Raji (cell line): ENCODE data around the gene PCGF1.

Source experiments
- POLR2A ChIP-seq: IDR thresholded peaks from 2 replicates; pipeline ENCODE4 v1.6.1; 2011; ENCODE audit warnings: low read depth, low read length, control low read depth; ENCODE audit not compliant: insufficient read depth

The PCGF1 gene

DNA sequence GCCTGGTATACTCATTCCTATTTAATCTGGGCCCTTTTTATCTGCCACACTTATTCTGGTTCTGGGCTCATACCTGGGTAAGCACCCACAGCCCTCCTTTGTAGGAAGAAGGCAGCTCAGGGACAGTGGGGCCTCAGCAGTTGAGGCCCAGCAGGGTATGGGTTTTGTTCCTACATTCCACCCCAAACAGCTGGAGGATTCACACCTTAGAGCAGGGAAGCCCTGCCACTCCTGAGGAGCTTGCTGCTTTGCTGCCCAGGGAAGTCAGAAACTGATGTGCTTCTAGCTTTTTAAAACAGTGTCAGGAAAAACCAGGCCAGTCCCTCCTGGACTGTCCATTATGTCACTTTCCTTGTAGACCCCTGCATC, 6.9 kb downstream of the PCGF1 start:
- no peak for TF ChIP-seq POLR2A

DNA sequence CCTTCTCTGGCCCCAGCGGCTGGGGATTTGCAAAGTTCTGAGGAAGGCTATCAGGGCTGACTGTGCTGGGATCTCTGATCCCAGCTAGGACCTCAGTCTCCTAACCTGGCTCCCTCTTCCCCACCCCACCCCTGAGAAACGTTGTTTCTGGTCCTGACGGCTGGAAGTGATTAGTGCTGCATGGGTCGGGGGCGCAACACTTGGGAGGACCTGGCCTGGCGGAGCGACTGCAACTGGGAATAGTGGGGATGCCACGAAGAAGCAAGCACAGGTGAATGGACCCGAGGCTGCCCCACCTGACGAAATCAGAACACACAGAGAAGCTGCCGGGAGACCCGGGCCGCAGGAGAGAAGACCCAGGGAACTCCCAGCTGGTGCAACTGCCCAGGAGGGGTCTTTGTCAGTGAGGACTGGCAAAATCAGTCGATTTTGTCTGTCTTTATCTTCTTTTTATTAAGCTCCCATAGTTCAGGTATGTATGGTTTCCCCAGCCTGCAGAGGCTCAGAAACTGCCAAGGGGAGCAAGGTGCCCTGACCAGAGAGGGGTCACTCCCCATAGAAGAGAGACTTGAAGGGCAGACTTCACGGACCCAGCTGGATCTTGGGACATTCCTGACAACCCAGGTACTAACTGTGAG, 7.4 kb downstream of the PCGF1 start:
- no peak for TF ChIP-seq POLR2A

DNA sequence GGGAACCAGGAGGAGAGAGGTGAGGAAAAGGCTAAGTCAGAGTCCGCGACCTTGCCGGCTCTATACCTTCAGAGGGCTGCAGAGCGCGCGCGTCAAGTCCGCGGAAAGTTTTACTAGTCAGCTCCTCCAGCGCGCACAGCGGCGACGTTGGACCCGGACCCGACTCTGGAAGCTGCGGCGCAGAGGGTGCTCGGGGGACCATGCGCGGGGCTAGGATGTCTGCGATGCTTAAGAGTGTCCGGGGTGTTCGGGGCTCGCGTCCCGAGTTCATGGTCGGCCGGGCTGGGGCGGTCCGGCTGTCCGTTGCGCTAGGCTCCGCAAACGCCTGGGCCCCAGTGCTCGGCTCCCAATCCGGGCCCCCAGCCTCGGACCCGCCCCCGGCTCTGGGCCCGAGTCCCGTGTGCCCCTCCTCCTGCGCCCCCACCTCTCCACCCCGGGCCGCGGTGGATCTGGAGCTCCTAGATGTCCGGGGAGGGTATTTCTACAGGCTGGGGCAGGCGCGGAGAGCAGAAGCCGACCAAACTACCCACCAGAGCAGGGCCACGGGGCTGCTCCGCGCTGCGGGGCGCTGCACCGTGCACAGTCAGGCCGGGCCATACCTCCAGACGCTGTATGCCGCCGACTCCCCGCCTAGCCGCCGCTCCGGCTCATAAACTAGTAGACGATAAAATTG, 8.1 kb downstream of the PCGF1 start, which contains the start of gene LBX2:
TSS of gene LBX2 (minus strand) at position 337 of the 673 bp plus-strand sequence. CDS start at position 271, 66 bp downstream.
- TF ChIP-seq POLR2A: no peak

DNA sequence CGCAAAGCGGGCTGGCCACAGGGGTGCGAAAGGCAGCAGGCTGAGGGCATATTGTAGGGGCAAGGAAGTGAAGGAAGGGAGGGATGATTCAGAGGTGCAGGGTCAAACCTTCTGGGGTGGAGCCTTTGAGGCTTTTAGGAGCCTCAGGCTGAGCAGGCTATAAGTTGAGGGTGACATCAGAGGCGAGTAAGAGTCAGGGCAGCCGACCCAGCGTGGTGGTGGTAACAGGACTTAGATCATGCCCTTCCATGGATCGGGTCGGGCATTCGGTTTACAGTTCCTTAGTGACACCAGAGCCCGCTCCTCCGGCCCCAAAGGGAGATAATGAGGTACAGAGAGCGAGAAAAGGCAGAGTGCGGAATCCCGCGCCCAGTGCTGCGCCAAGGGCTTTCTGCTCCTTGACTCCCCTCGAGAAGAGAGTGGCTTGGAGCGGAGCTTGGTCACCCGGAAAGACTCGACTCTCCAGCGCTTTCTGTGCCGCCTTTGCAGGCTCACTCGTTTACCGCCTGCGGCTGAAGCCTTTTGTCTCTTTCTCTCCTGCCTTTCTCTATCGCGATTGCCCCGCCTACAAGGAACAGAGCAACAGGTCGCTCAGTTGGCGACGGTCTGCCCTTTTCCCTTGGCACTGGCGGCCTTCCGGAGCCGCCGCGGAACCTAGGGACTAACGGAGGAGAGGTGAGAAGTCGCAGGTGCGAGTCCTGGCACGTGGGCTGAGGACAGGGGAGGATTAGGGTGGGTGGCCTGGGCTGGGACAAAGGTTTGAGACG, 8.8 kb downstream of the PCGF1 start:
- TF ChIP-seq POLR2A: no peak

DNA sequence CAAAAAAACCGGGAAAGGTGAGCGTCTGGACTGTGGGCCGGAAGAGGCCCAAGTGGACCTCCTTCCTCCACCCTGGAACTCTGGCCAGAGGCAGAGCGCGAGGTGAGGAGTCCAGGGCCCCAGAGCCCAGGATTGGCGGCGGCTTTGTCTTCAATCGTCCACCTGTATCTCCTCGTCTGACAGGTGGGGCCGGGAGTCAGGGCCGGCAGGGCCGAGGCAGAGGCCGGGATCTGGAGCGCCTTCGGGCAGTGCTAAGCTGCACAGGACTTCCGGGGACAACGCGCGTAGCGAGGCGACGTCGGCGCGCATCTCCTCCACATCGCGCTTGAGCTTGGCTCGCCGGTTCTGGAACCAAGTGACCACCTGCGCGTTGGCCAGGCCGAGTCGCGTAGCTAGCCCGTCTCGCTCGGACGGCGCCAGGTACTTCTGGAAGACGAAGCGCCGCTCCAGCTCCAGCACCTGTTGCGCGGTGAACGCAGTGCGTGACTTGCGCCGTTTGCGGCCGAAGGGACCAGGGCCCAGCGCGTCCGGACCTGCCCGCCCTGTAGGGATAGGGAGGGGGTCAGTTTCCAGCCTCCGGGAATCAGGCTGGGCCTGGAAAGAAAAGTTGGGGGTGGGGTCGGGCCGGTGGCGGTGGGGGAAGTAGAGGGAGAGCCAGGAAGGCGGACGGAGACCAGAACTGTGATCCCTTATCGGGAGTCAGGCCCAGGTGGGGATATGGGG, 9.6 kb downstream of the PCGF1 start:
- no peak for TF ChIP-seq POLR2A

DNA sequence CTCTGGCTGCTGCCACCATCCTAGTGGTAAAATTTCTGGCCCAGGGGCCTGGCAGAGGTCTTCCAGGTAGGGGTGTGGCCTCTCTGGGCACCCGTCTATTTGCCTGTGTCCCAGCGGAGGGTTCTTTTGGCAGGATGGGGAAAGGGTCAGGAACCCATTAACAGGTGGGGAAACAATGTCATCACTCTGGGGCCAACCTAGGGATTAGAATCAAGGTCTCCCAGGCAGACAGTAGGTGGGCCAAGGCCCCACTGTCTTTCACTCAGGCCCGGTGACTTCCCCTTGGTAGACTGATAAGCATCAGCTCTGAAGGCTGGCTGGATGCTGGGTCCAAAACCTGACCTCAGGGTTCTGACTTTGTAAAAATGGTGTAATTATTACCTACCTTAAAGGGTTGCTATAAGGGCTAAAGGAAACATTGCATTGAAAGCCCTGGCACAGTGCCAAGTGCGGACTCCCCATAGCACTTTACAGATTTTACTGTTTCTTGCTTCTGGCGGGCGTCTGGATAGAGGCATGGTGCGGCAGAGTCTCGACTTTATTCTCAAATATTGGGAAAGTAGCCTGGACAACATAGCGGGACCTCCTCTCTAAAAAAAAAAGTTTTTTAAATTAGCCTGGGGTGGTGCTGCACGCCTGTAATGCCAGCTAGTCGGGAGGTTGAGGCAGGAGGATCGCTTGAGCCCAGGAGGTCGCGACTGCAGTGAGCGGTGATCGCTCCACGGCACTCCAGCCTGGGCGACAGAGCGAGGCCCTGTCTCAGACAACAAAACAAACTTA, 10.3 kb downstream of the PCGF1 start:
- TF ChIP-seq POLR2A: no peak

DNA sequence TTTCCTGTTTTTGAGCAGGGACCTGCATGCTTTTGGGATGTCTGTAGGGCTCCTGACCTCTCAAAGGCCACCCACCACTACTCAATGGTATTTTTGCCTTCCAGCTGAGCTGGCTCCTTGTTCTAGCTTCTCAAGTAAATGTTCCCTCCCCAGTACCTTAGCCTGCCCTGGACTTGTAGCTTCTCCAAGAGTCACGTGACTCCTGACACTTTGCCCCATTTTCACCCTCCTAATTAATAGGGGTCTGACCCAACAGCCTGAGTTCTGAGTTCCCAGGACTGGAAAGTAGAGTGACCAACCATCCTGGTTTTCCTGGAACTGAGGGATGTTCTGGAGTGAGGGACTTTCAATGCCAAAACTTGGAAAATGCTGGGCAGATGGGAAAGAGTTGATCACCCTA, 12.1 kb downstream of the PCGF1 start:
- TF ChIP-seq POLR2A: no peak

DNA sequence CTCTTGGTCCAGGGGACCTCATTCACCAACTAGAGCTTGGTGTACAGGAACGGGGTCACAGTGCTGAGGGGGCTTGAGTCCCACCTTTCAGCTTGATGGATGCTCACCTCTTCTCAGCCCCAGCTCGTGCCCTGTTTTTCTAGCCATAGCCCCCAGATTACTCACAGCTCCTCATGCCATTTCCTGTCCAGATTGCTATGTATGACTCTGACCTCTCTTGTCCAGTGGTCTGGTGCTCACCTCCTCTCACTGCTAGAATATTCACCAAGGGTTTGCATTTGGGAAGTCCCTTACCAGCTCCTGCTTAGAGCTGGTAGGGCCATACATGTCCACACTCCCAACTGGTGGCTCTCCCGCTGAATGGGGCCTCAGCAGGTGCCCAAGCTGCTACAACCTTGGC, 13.9 kb downstream of the PCGF1 start:
- TF ChIP-seq POLR2A: no peak

DNA sequence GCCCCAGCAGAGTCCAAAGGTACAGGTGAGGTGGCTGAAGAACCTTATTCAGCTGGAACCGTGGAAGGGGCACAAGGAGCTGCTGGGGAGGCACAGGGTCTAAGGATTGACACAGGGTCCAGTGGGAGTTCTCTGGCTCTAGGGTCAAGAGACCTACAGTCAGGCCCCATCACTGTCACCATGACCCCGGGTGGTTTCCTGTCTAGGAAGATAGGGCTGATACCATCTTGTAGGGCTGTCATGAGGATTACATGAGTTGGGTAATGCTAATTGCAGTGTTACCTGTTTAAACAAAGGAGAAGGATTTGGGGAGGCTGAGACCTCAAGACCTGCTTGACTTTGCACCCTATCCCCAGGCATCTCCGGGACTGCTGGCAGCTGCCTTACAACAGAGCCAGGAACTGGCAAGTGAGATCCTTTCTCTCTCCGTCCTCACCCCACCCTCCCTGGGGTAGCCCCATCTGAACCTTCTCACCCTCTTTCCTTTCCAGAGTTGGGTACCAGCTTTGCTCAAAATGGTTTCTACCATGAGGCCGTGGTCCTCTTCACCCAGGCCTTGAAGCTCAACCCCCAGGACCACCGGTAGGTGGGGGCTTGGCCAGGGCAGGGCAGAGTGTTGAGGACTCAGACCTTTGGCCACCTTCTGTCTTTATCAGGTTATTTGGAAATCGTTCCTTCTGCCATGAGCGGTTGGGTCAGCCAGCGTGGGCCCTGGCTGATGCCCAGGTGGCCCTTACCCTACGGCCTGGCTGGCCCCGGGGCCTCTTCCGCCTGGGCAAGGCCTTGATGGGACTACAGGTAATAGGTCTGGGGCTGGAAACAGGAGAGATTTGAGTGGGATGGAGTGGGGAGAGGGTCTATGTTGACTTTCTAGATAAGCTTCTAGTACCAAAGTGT, 15.6 kb downstream of the PCGF1 start:
- TF ChIP-seq POLR2A: no peak

DNA sequence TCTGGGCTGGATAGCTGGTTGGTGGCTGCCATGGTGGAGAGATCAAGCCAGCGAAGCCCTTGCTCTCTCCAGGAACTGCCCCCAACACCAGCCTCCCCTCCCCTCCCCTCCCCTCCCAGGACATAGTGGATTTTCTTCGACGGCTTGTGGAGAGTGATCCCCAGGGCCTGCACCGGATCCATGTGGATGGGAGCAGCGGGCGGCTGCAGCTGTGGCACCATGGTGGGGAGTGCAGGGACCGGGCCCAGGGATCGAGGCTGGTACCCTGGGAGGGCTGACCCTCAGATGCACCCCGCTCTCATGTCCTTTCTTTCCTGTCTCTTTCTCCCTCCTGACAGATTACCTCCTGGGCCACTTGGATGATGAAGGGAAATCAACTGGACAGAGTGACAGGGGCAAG, 17.6 kb downstream of the PCGF1 start:
- TF ChIP-seq POLR2A: no peak

DNA sequence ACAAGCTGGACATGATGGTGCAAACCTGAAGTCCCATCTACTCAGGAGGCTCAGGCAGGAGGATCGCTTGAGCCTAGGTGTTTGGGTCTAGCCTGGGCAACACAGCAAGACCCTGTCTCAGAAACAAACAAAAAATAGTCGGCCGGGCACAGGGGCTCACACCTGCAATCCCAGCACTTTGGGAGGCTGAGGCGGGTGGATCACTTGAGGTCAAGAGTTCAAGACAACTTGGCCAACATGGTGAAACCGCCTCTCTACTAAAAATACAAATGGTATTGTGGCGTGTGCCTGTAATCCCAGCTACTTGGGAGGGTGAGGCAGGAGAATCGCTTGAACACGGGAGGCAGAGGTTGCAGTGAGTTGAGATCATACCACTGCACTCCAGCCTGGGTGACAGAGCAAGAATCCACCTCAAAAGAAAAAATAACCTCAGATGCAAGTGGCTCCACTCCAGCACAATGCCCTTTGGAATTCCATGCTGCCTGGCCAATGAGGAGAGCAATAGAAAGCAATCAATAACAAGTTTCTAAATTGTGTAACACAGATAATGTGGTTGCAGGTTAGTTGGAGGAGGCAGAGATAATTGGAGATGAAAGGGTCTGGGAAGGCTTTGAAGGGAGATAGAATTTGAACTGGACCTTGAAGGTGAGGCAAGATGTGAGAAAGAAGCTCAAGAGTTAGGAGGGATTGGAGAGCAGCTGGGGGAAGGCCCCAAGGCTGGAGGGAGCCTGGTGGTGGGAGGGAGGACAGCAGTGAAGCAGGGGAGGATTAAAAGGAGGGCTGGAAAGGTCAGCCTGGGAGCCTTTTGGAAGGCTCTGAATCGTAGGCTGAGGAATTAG, 18.6 kb downstream of the PCGF1 start:
- no peak for TF ChIP-seq POLR2A

DNA sequence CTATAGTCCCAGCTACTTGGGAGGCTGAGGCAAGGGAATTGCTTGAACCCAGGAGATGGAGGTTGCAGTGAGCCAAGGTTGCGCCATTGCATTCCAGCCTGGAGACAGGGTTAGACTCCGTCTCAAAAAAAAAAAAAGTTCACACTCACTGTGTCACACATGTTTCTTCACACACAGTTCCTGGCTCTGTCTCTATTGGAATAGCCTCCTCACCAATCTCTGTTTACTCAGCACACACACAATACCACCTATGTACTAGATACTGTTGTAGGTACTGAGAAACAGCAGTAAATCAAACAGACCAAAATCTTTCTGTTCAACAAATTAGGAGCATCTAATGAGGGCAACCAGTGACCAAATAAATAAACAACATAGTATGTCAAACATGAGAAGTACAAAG, 21.4 kb downstream of the PCGF1 start:
- TF ChIP-seq POLR2A: no peak
